MV-4-11 (cell line): ENCODE data around the gene FAM184A.

Experiments
- DNase-seq: peaks from one replicate; lab custom pipeline; 2025; lab: John Stamatoyannopoulos, UW

The FAM184A gene

GRCh38 chr6:119060255-119060907 is 18.1 kb downstream of the FAM184A start:
- no peak for DNase-seq

- DNase-seq, result no peak
Measured at GRCh38 chr6:119055069-119055468, 23.4 kb downstream of the FAM184A start.

- DNase-seq, result no peak
Measured at GRCh38 chr6:119052987-119053386, 25.5 kb downstream of the FAM184A start.

GRCh38 chr6:119052292-119052889 is 26.1 kb downstream of the FAM184A start:
- DNase-seq, result no peak

- DNase-seq, result no peak
Measured at GRCh38 chr6:119044255-119044654, 34.2 kb downstream of the FAM184A start.

- DNase-seq, result no peak
Measured at GRCh38 chr6:119043783-119044182, 34.7 kb downstream of the FAM184A start.

- no peak for DNase-seq
Measured at GRCh38 chr6:119043265-119043664, 35.2 kb downstream of the FAM184A start.

GRCh38 chr6:119040636-119041035 is 37.8 kb downstream of the FAM184A start:
- no peak for DNase-seq

- no peak for DNase-seq
Measured at GRCh38 chr6:119040229-119040628, 38.2 kb downstream of the FAM184A start.

GRCh38 chr6:119037941-119038623 is 40.4 kb downstream of the FAM184A start:
- no peak for DNase-seq

- DNase-seq, result no peak
Measured at GRCh38 chr6:119037264-119037663, 41.2 kb downstream of the FAM184A start.

GRCh38 chr6:119036081-119036480 is 42.4 kb downstream of the FAM184A start:
- DNase-seq, result no peak

- DNase-seq, result no peak
Measured at GRCh38 chr6:119035459-119035858, 43.0 kb downstream of the FAM184A start.

- no peak for DNase-seq
Measured at GRCh38 chr6:119034827-119035458, 43.5 kb downstream of the FAM184A start.

- DNase-seq, result no peak
Measured at GRCh38 chr6:119032428-119032827, 46.0 kb downstream of the FAM184A start.

- no peak for DNase-seq
Measured at GRCh38 chr6:119030759-119031158, 47.7 kb downstream of the FAM184A start.

- no peak for DNase-seq
Measured at GRCh38 chr6:119028091-119028490, 50.4 kb downstream of the FAM184A start.

GRCh38 chr6:119027465-119027864 is 51.0 kb downstream of the FAM184A start:
- no peak for DNase-seq

GRCh38 chr6:119026822-119027221 is 51.6 kb downstream of the FAM184A start:
- DNase-seq, result no peak

GRCh38 chr6:119025793-119026192 is 52.7 kb downstream of the FAM184A start:
- no peak for DNase-seq

- DNase-seq, result no peak
Measured at GRCh38 chr6:119024111-119024510, 54.4 kb downstream of the FAM184A start.

- no peak for DNase-seq
Measured at GRCh38 chr6:119022796-119023195, 55.7 kb downstream of the FAM184A start.
